ENCODE results near the gene KRTAP10-10.

GRCh38 chr21:44614161-44614631 is 23.0 kb upstream of the KRTAP10-10 start:
- no peak for TF ChIP-seq EZH2 (IDR thresholded peaks at IDR 0.05; ENCODE audit: low read length, missing control alignments)
- TF ChIP-seq CTCF (conservative IDR thresholded peaks at IDR 0.05 in 1 of 2, IDR thresholded peaks at IDR 0.05 in 1 of 2; ENCODE audit: low read depth in 1 of 2, low read length in 2 of 2), result no peak

All from fibroblast of lung (primary cell).